Keratinocyte (primary cell): ENCODE data around the gene PGLYRP3.
A peak's percentile ranks its signal among the peaks of the same experiment; 100 is the strongest.

ENCODE experiments used
- CTCF ChIP-seq, 3 experiments: IDR thresholded peaks in 1 of 3; conservative IDR thresholded peaks in 1 of 3; optimal IDR thresholded peaks in 1 of 3; 2 replicates in 2 of 3; 3 replicates in 1 of 3; pipeline versions ENCODE3 to v1.5.1; 2011; ENCODE audit warnings: low read length in 3 of 3, mild to moderate bottlenecking in 3 of 3, moderate library complexity in 2 of 3, control low read depth in 1 of 3, inconsistent platforms in 1 of 3; ENCODE audit not compliant: insufficient read depth in 2 of 3; ENCODE audit errors: extremely low read depth in 1 of 3
- EZH2 ChIP-seq: IDR thresholded peaks from one replicate; pipeline ENCODE4 v1.6.1; 2012; ENCODE audit warnings: inconsistent platforms, mild to moderate bottlenecking, low read length, moderate library complexity

DNA sequence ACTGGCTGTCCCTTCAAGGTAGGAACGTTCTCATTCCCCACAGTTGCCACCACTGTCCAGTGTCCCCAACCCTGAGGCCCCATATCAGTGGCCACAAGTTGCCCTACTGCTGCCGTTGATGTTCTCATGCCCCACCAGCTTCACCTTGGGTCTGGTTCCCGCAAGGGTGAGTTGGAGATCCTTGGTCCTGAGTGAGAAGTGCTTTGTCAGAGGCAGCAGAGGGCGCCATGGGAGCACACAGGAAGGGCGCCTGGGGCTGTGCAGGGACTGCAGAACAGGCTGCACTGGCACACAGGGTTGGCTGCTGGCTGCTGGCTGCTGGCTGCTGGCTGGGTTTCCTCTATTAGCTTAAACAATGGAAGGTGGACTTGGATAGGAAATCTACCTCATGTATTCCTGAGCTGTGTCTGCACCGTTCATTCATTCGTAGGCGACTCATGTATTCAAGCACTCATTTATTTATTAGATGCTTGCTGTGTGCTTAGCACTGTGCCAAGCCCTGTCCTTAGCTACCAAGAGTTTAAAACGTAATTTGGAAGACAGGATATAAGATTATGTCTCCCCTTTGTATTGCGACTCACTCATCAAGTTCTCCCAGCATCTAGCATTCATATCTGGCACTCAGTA, 42.8 kb upstream of the PGLYRP3 start:
- TF ChIP-seq CTCF (optimal IDR thresholded peaks at IDR 0.05 in 1 of 3, IDR thresholded peaks at IDR 0.05 in 1 of 3, conservative IDR thresholded peaks at IDR 0.05 in 1 of 3; ENCODE audit: extremely low read depth in 1 of 3, insufficient read depth in 2 of 3, low read length in 3 of 3) (peak; percentile 87 to 99 (median 96)), EZH2 (no peak)
